HG02870 (cell line): ENCODE results near the gene MED25.

Experiments
- ATAC-seq: cut with Tn5 transposase; IDR thresholded peaks from one replicate; pipeline ENCODE4 v1.9.1; 2021; ENCODE audit warnings: mild to moderate bottlenecking, moderate library complexity; ENCODE audit not compliant: unreplicated experiment

MED25 gene

GRCh38 chr19:49817964-49818648 is at the start of gene MED25:
Gene MED25 (plus strand): TSS chr19:49818289. CDS start chr19:49818342, 53 bp downstream.
- peak; percentile 68 for ATAC-seq

- no peak for ATAC-seq
These were observed 47.6 kb upstream of the MED25 start for GRCh38 chr19:49770529-49770928.

GRCh38 chr19:49771674-49772139 is 46.4 kb upstream of the MED25 start:
- no peak for ATAC-seq

- ATAC-seq: no peak
These were observed 45.1 kb upstream of the MED25 start for GRCh38 chr19:49772850-49773432.

- no peak for ATAC-seq
These were observed 44.3 kb upstream of the MED25 start for GRCh38 chr19:49773663-49774350.

GRCh38 chr19:49774969-49775368 is 43.1 kb upstream of the MED25 start:
- ATAC-seq: no peak

- ATAC-seq: no peak
These were observed 42.2 kb upstream of the MED25 start for GRCh38 chr19:49775742-49776370.

- ATAC-seq: no peak
These were observed 41.7 kb upstream of the MED25 start for GRCh38 chr19:49776371-49776764.

GRCh38 chr19:49779731-49780555 is 38.1 kb upstream of the MED25 start:
- ATAC-seq: no peak

- no peak for ATAC-seq
These were observed 37.2 kb upstream of the MED25 start for GRCh38 chr19:49780861-49781260.

GRCh38 chr19:49781394-49781793 is 36.7 kb upstream of the MED25 start:
- no peak for ATAC-seq

- ATAC-seq: no peak
These were observed 35.6 kb upstream of the MED25 start for GRCh38 chr19:49782515-49782914.

GRCh38 chr19:49786376-49786820 is 31.7 kb upstream of the MED25 start:
- ATAC-seq: no peak

GRCh38 chr19:49787746-49788145 is 30.3 kb upstream of the MED25 start:
- ATAC-seq: no peak

- ATAC-seq: no peak
These were observed 29.2 kb upstream of the MED25 start for GRCh38 chr19:49788857-49789256.

- no peak for ATAC-seq
These were observed 27.2 kb upstream of the MED25 start for GRCh38 chr19:49790866-49791265.

- ATAC-seq: no peak
These were observed 26.2 kb upstream of the MED25 start for GRCh38 chr19:49791776-49792445.

GRCh38 chr19:49792829-49793560 is 25.1 kb upstream of the MED25 start:
- ATAC-seq: no peak

- no peak for ATAC-seq
These were observed 24.6 kb upstream of the MED25 start for GRCh38 chr19:49793561-49793840.

- ATAC-seq: no peak
These were observed 22.5 kb upstream of the MED25 start for GRCh38 chr19:49795615-49796014.
